IMR-90 (cell line): ENCODE measurements around the gene PITPNC1. TPM values are rescaled to one million over a fixed set of nuclear protein-coding genes. Genes with fewer than 3 reads are reported as not detected.

Source experiments
- ATAC-seq: fragments of 200-7000 bp; cut with Tn5 transposase; 2 replicates; pipeline ENCODE4 v1.9.1; 2020; ENCODE audit warnings: low read depth, mild to moderate bottlenecking, moderate library complexity
- BruUV-seq: library from RNA; stranded (reverse); fragments of 400-500 nt; replicated peaks from 2 replicates; lab custom pipeline; 2021; lab: Mats Ljungman, UMichigan
- CTCF ChIA-PET: fragments of 300-600 bp; formaldehyde crosslinking; extraction: SDS; loops from one replicate; lab custom pipeline; 2021; ENCODE audit warnings: antibody characterized with exemption; lab: Yijun Ruan, JAX
- POLR2A ChIA-PET: fragments of 300-600 bp; sonication (Branson Sonifier 250); formaldehyde crosslinking; loops from one replicate; lab custom pipeline; 2022; ENCODE audit warnings: antibody characterized with exemption; ENCODE audit not compliant: unreplicated experiment; lab: Charles Lee
- DNase-seq: peaks from one replicate; pipeline ENCODE4 v3.0.0; 2013
- H2AFZ ChIP-seq: replicated peaks from 2 replicates; pipeline ENCODE3; 2013; ENCODE audit warnings: low read length, mild to moderate bottlenecking; ENCODE audit not compliant: poor library complexity
- H2AK5ac ChIP-seq: 2 replicates; pipeline ENCODE4 v1.6.1; 2013; ENCODE audit warnings: low read depth, low read length, inconsistent platforms
- H2AK9ac ChIP-seq: replicated peaks from 2 replicates; pipeline ENCODE3; 2013; ENCODE audit warnings: mild to moderate bottlenecking, low read depth, low read length, moderate library complexity; ENCODE audit not compliant: poor library complexity
- H2BK120ac ChIP-seq: 2 replicates; pipeline ENCODE4 v1.6.1; 2013; ENCODE audit warnings: low read depth, low read length, inconsistent platforms
- H2BK15ac ChIP-seq: 3 replicates; pipeline ENCODE4 v1.6.1; 2013; ENCODE audit warnings: low read depth, low read length, inconsistent platforms
- H2BK20ac ChIP-seq: 2 replicates; pipeline ENCODE4 v1.6.1; 2013; ENCODE audit warnings: low read depth, mild to moderate bottlenecking, inconsistent platforms, low read length, moderate library complexity
- H2BK5ac ChIP-seq: 2 replicates; pipeline ENCODE4 v1.6.1; 2013; ENCODE audit warnings: mild to moderate bottlenecking, low read depth, low read length, inconsistent platforms; ENCODE audit not compliant: poor library complexity, severe bottlenecking
- H3K14ac ChIP-seq: replicated peaks from 2 replicates; pipeline ENCODE4 v1.6.1; 2013; ENCODE audit warnings: low read depth, low read length, inconsistent platforms
- H3K18ac ChIP-seq: 2 replicates; pipeline ENCODE4 v1.6.1; 2013; ENCODE audit warnings: low read depth, low read length, control low read depth
- H3K23ac ChIP-seq: 2 replicates; pipeline ENCODE4 v1.6.1; 2013; ENCODE audit warnings: low read depth, low read length, inconsistent platforms
- H3K27ac ChIP-seq: 2 replicates; pipeline ENCODE4 v1.5.1; 2013; ENCODE audit warnings: mild to moderate bottlenecking, control low read depth, low read length; ENCODE audit not compliant: insufficient read depth
- H3K27me3 ChIP-seq: 2 replicates; pipeline ENCODE4 v1.6.1; 2013; ENCODE audit warnings: low read length; ENCODE audit not compliant: control insufficient read depth, insufficient read depth
- H3K36me3 ChIP-seq: 2 replicates; pipeline ENCODE4 v1.6.1; 2013; ENCODE audit warnings: low read length, mixed read lengths; ENCODE audit not compliant: control insufficient read depth, insufficient read depth
- H3K4ac ChIP-seq: 2 replicates; pipeline ENCODE4 v1.6.1; 2013; ENCODE audit warnings: low read depth, low read length, inconsistent platforms
- H3K4me1 ChIP-seq: 2 replicates; pipeline ENCODE4 v1.6.1; 2013; ENCODE audit warnings: low read length, mixed read lengths; ENCODE audit not compliant: control insufficient read depth, insufficient read depth
- H3K4me2 ChIP-seq: 2 replicates; pipeline ENCODE4 v1.6.1; 2013; ENCODE audit warnings: low read depth, mild to moderate bottlenecking, control low read depth, low read length, moderate library complexity
- H3K4me3 ChIP-seq: 2 replicates; pipeline ENCODE4 v1.5.1; 2013; ENCODE audit warnings: low read depth, mild to moderate bottlenecking, control low read depth, low read length, moderate library complexity; ENCODE audit not compliant: insufficient read depth
- H3K56ac ChIP-seq: 2 replicates; pipeline ENCODE4 v1.6.1; 2013; ENCODE audit warnings: low read length, inconsistent platforms; ENCODE audit not compliant: insufficient read depth; ENCODE audit errors: extremely low read depth
- H3K79me1 ChIP-seq, 2 experiments: 2 replicates each; pipeline ENCODE4 v1.6.1; 2013; ENCODE audit warnings: low read length in 2 of 2, inconsistent platforms in 1 of 2, low read depth in 1 of 2
- H3K9ac ChIP-seq: 2 replicates; pipeline ENCODE4 v1.6.1; 2013; ENCODE audit warnings: low read depth, low read length, control low read depth
- H3K9me1 ChIP-seq: 2 replicates; pipeline ENCODE4 v1.6.1; 2013; ENCODE audit warnings: low read length, inconsistent platforms; ENCODE audit not compliant: insufficient read depth
- H3K9me3 ChIP-seq: 2 replicates; pipeline ENCODE4 v1.6.1; 2013; ENCODE audit warnings: low read length; ENCODE audit not compliant: control insufficient read depth, insufficient read depth
- H4K20me1 ChIP-seq: 2 replicates; pipeline ENCODE4 v1.6.1; 2013; ENCODE audit warnings: low read length, inconsistent platforms; ENCODE audit not compliant: insufficient read depth
- H4K5ac ChIP-seq: 2 replicates; pipeline ENCODE4 v1.6.1; 2013; ENCODE audit warnings: mild to moderate bottlenecking, low read depth, low read length, control low read depth
- H4K8ac ChIP-seq, 2 experiments: 2 replicates each; pipeline ENCODE4 v1.6.1; 2013; ENCODE audit warnings: low read depth in 2 of 2, low read length in 2 of 2, control low read depth in 1 of 2, inconsistent platforms in 1 of 2
- H4K91ac ChIP-seq: 2 replicates; pipeline ENCODE4 v1.6.1; 2013; ENCODE audit warnings: low read depth, low read length, inconsistent platforms; ENCODE audit not compliant: insufficient read depth
- BHLHE40 ChIP-seq: fragments of 150-350 bp; IDR thresholded peaks from 2 replicates; pipeline ENCODE4 v1.6.1; 2016; ENCODE audit warnings: mild to moderate bottlenecking, low read depth, low read length
- CHD1 ChIP-seq: IDR thresholded peaks from 2 replicates; pipeline ENCODE4 v1.6.1; 2012; ENCODE audit warnings: low read depth, low read length, improper control_type of control experiment
- FOS ChIP-seq: fragments of 150-350 bp; IDR thresholded peaks from 2 replicates; pipeline ENCODE4 v1.6.1; 2016; ENCODE audit warnings: low read depth, low read length
- MAFK ChIP-seq: IDR thresholded peaks from 2 replicates; pipeline ENCODE4 v1.6.1; 2012; ENCODE audit warnings: low read depth, low read length, improper control_type of control experiment
- MXI1 ChIP-seq: IDR thresholded peaks from 2 replicates; pipeline ENCODE4 v1.6.1; 2012; ENCODE audit warnings: low read depth, mild to moderate bottlenecking, low read length, moderate library complexity, borderline replicate concordance
- NFE2L2 ChIP-seq: fragments of 150-350 bp; IDR thresholded peaks from 2 replicates; pipeline ENCODE4 v1.6.1; 2016; ENCODE audit warnings: low read depth, mild to moderate bottlenecking, low read length
- POLR2A ChIP-seq: IDR thresholded peaks from 2 replicates; pipeline ENCODE4 v1.6.1; 2012; ENCODE audit warnings: mild to moderate bottlenecking, low read depth, low read length
- RCOR1 ChIP-seq: IDR thresholded peaks from 2 replicates; pipeline ENCODE4 v1.6.1; 2012; ENCODE audit warnings: mild to moderate bottlenecking, low read length, improper control_type of control experiment; ENCODE audit not compliant: insufficient replicate concordance
- RFX5 ChIP-seq: IDR thresholded peaks from 2 replicates; pipeline ENCODE4 v1.8.0; 2012; ENCODE audit warnings: low read depth, mild to moderate bottlenecking, low read length, moderate library complexity
- SMC3 ChIP-seq: fragments of 150-350 bp; IDR thresholded peaks from 2 replicates; pipeline ENCODE4 v1.6.1; 2016; ENCODE audit warnings: low read depth, mild to moderate bottlenecking, antibody characterized with exemption, low read length, moderate library complexity
- USF2 ChIP-seq: fragments of 150-350 bp; IDR thresholded peaks from 2 replicates; pipeline ENCODE4 v1.6.1; 2017; ENCODE audit warnings: mild to moderate bottlenecking, antibody characterized with exemption, low read length, low read depth
- WGBS, 2 experiments: methylation state at CpG; one replicate each; pipeline versions ENCODE4 v1.1.5 to v1.1.7; 2013; ENCODE audit warnings: missing lambda C conversion rate in 2 of 2; ENCODE audit not compliant: insufficient read length in 1 of 2; ENCODE audit errors: extremely low coverage in 2 of 2; 5-methylcytosine and 5-hydroxymethylcytosine counted together
- dilution Hi-C: fragments of 300-500 bp; cut with HindIII; formaldehyde crosslinking; loops from one replicate; pipeline ENCODE4 v1.14.3; 2018; ENCODE audit warnings: low sequenced_read_pairs; ENCODE audit not compliant: unreplicated experiment
- in situ Hi-C: fragments of 300-500 bp; cut with MboI; formaldehyde crosslinking; loops from 3 replicates; pipeline ENCODE4 v1.14.3; 2019; ENCODE audit warnings: low sequenced_read_pairs, inconsistent platforms, mixed read lengths
- intact Hi-C: fragments of 100-400 bp; cut with micrococcal nuclease; formaldehyde crosslinking; loops from 2 replicates; pipeline ENCODE4 v1.10.0; 2022
- polyA plus RNA-seq, 3 experiments: library from polyadenylated mRNA; depleted of rRNA; stranded (reverse); fragments of >200 nt; gene quantifications; 2 replicates each; pipeline ENCODE4 v1.2.3, GENCODE V29; 2012; ENCODE audit warnings: low replicate concordance in 1 of 3
- total RNA-seq: library from RNA; depleted of rRNA; stranded (reverse); fragments of >200 nt; gene quantifications from 2 replicates; pipeline ENCODE4 v1.2.3, GENCODE V29; 2012

Gene PITPNC1
- total and polyA plus RNA-seq, 2 of the 4 experiments (the other 2 are of a cell fraction): 4.1 TPM

GRCh38 chr17:67666028-67666427 lies 288.9 kb downstream of the PITPNC1 start:
- Histone ChIP-seq H3K4ac (no peak overlapping the region), H4K8ac (no peak overlapping the region), H3K18ac (no peak overlapping the region), H3K9me1 (no peaks in the 10 kb centered on the region), H3K9ac (no peak overlapping the region), H3K79me1 (no peaks in the 10 kb centered on the region), H2BK120ac (no peak overlapping the region), H3K56ac (no peak overlapping the region), H2BK5ac (no peak overlapping the region), H4K5ac (no peak overlapping the region), H3K9me3 (no peaks in the 10 kb centered on the region), H3K27me3 (no peaks in the 10 kb centered on the region), H3K4me1 (no peaks in the 10 kb centered on the region), H2AFZ (no peak overlapping the region), H4K91ac (no peak overlapping the region), H3K14ac (no peak overlapping the region), H2BK20ac (no peak overlapping the region), H3K23ac (no peak overlapping the region), H3K36me3 (no peaks in the 10 kb centered on the region; the same call in 1 of the 2 replicates), H2AK5ac (no peak overlapping the region), H3K4me3 (no peak overlapping the region), H2BK15ac (no peak overlapping the region), H4K20me1 (no peaks in the 10 kb centered on the region), H3K4me2 (no peak overlapping the region), H2AK9ac (no peak overlapping the region), H3K27ac (no peak overlapping the region)
- no TSS peak for BruUV-seq
- CTCF ChIA-PET: no interaction called here
- TF ChIP-seq NFE2L2 (no peak), POLR2A (no peak), BHLHE40 (no peak), CHD1 (no peak), MXI1 (no peak), FOS (no peak), RCOR1 (no peak), USF2 (no peak), SMC3 (no peak), RFX5 (no peak), MAFK (no peak)
- 100% methylated on average over 1 of the region's 4 CpGs; no CpG with 5 or more reads in 1 of the 2 experiments for WGBS, 2 experiments
- DNase-seq: no peak
- intact Hi-C loops: no loop called here
- POLR2A ChIA-PET: no interaction called here
- dilution Hi-C loops: no loop called here
- in situ Hi-C loops: no loop called here
- no peak for ATAC-seq
